LoVo (cell line): ENCODE measurements around the gene MAN2C1.
A peak's percentile ranks its signal among the peaks of the same experiment; 100 is the strongest.
"Not testable (repeated sequence)": the region's sequence is repeated elsewhere in the genome, so short reads cannot be mapped to it uniquely, and the experiment has no call there.

ENCODE experiments used
- DNase-seq: peaks from one replicate; pipeline ENCODE4 v3.0.0-alpha.2; 2016; ENCODE audit warnings: low spot score

MAN2C1 gene

DNA sequence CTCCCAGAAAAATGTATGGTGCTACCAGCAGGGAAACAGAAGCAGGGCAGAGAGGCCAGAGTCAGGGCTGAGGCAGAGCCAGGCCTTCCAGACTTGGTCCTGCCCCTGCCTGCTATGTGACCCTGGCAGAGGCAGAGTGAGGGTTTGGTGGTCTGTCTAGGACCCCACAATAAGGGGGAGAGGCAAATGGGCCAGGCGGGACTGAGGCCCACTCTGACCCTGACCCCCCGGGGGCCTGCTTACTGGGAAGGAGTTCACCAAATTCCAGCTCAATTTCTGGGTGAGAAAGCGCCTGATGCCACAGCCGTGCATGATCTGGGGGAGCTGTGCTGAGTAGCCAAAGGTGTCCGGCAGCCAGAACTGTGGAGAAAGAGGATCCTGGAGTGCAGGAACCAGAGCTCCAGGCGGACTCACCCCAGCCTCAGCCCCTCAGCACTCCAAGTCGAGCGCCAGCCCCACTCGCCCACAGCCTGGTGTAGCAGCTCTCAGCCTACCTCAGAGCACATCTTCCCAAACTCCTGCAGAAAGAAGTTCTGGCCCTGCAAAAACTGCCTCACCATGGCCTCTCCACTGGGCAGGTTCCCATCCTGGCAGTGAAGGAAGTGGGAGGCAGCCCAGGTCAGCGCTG is 6.9 kb downstream of the MAN2C1 start:
- no peak for DNase-seq

DNA sequence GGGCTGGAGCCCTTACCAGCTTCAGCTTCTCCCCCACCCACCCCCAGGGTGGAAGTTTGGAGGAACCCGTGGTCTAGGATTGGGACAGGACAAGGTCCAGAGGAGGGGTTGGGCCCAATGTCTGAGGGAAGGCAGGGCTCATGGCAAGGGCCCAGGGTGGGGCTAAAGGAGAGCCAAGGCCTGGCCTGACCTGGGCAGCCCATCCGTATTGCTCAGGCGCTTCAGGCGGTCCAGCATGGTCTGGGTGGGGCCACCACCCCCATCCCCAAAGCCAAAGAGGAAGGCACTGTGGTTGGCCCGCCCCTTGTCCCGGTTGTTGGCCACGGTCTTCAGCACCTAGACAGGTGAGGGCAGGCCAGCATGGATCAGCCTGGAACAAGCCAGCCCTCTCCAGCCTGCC is 7.6 kb downstream of the MAN2C1 start:
- no peak for DNase-seq

DNA sequence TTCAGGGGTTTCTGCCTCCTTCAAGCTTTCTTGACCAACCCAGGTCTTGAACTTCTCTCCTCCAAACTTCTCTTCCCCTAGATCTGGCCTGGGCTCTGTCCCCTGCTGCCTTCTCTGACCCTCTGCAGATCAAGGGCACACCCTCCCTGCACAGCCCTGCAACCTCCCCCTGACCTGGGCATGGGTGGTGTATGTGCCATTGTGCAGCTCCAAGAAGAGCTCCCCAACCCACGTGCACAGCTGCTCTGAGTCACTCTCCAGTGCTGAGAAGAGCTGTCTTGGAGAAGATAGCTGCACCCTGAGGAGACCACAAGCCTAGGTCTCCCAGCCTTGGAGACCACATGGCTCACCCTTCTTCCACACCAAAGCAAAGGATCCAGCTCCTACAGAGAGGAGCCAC is 8.0 kb downstream of the MAN2C1 start:
- no peak for DNase-seq

DNA sequence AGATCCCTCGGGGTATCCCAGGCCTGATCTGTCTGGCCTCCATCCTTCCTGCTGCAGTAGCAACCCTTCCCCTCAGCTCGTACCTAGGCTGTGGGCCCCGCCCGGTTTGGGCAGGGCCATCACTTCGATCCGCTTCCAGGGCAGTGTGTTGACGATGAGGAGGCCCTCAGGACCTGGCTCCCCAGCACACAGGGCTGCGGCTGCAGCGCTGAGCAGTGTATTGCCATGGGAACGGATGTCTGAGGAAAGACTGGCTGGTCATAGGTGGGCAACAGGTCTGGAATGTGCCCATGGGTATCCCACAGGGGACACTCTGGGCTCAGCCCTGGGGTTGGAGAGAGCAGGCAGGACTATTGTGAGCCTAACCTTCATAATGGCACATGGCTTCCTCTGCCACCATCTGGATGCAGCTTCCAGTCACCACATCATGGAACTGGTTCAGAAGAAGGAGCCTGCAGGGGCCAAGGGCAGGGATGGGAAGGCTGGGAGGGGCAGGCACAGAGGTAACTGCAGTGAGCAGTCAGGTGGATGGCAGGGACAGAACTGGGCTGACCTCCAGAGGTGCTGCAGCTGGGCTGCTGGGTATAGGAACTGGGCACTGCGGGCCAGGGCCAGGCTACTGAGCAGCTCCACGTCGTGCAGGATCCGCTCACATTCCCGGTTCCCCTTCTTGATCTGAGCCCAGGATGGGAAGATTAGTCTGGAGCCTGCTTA is 8.7 kb downstream of the MAN2C1 start:
- DNase-seq: no peak

DNA sequence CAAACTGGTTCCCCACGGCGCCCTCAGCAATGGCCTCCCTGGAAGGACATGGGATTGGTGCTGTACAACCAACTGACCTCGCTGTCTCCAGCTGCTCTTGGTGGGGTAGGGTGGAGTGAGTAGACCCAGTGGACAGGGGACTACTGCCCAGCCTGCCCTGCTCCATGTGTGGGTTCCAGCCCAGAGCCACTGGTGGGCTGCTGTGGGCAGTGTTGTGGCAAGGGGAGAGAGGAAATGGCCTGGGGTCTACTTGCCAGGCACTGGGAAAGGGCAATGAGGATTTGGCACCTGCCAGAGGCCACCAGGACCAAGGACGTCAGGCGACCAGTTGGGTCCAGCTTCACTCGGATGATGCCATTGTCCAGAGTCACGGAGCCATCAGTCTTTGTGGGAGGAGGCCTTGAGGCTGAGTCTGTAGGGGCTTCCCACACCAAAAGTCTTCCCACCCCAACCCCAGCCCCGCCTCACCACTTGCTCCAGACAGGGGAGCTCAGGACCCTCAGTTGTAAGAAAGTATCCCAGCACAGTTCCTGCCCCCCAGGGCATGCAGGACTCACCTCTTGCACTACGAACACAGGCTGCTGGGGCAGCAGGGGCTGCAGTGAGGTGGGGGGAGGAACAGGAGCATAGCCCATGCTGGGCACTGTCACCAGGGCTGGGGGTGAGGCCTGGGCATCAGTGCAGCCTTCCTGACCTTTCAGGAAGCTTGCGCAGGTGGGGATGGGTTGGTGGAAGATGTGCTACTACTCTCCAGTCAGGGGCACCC is 9.5 kb downstream of the MAN2C1 start:
- DNase-seq: no peak

DNA sequence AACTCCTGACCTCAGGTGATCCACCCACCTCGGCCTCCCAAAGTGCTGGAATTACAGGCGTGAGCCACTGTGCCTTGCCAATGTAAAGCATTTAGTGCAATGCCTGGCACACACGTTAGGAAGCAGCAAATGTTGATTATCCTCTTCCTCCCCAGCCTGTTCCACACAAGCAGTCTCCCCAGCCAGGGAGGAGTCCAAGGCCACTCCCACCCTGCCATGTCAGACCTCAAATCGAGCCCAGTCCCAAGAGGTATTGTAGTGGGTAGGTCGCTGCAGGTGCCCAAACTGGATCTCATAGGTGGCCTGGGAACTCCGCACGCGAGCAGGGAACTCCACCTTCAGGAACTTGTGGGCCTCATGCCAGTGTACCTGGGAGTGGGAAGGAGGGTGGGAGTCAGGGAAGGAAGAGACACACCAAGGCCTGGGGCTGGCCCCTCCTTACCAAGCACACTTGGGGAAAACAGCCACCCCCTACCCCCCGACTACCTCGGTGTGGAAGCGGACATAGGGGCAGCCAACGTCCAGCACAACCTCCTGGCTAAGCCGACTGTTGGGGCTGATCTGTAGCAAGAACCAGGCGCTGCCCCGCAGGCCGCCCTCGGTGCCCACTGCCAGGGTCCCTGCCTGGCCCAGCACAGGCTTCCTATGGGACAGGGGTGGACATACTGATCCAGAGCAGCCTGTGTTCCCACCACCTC is 10.3 kb downstream of the MAN2C1 start:
- DNase-seq: no peak

DNA sequence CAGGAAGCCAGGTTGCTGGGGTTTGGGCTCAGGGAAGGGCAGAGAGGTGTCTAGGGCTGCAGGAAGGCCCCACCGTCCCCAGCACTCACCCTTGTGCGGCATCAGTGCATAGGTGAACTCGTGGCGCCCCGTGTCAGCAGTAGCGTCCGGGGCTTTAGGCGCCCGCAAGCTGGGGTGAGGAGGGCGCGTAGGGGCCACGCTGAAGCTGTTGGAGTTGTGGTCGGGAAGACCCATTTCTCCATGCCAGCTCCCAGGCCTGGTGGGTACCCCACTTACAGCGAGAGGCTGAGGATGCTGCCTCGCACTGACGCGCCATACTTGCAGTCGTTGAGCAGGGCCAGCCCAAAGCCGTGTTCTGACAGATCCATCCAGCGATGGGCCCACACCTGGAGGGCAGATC is 11.9 kb downstream of the MAN2C1 start:
- DNase-seq: no peak

DNA sequence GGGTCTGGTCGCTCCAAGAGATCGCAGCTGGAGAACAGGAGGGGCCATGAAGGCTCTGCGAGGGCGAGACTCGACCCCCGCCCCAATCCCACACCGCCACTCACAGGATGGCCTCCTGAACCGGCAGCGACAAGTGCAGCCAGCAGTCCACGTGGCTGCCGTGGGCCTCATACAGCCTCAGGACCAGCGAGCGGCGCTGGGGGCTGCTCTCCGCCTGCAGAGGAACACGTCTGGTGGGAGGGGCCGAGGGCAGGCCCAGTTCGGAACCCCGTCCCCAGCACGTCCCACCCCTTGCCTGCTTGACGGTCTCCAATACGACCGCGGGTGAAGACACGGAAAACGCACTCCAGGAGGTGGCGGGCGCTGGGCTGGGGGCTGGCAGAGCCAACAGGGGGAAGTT is 12.4 kb downstream of the MAN2C1 start:
- DNase-seq: no peak

DNA sequence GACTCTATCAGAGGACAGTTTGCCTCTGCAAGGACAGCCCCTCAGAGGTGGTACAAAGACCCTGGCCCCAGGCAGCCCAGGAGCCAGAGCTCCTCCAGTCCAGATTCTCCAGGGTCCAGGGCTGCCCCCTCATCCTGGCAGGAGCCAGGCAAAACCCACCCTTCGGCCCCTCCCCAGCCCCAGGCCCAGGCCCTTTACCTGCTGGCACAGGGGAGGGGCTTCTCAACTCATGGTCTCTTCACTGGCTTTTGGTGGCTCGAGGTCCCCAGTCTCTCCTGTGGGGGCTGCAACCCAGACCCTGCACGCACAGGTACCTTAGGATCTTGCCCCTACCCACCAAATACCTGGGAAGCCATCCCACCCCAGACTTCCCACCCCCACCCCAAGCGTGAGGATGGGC is 13.0 kb downstream of the MAN2C1 start:
- no peak for DNase-seq

DNA sequence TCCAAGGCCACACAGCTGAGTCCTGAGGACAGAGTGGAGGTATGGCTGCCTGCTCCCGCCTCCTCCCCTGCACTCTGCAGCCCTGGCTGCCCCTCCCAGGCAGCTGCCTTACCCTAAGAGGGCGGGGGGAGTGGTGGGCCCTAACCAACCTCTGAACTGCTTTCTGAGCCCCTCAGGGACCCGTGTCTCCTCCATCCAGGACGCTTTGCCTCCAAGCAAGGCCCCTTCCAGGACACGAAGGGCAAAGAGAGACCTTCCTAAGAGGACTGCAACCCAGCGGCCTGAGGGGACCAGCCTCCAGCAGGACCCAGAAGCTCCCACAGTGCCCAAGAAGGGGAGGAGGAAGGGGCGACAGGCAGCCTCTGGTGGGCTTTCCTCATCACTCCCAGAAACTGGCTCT is 14.0 kb downstream of the MAN2C1 start:
- DNase-seq: no peak

DNA sequence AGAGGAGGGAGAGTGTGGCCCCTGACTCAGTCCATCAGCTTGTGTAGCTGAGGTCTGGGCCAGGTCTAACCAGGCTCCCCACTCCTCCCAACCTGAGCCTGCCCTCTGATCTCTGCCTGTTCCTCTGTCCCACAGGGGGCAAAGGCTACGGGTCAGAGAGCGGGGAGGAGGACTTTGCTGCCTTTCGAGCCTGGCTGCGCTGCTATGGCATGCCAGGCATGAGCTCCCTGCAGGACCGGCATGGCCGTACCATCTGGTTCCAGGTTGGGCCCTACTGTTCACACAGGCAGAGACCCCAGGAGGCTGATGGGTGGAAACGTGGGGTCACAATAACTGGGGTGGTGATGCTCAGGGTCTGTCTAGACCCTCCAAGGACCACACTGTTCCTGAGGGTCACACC is 14.8 kb downstream of the MAN2C1 start:
- DNase-seq: no peak

DNA sequence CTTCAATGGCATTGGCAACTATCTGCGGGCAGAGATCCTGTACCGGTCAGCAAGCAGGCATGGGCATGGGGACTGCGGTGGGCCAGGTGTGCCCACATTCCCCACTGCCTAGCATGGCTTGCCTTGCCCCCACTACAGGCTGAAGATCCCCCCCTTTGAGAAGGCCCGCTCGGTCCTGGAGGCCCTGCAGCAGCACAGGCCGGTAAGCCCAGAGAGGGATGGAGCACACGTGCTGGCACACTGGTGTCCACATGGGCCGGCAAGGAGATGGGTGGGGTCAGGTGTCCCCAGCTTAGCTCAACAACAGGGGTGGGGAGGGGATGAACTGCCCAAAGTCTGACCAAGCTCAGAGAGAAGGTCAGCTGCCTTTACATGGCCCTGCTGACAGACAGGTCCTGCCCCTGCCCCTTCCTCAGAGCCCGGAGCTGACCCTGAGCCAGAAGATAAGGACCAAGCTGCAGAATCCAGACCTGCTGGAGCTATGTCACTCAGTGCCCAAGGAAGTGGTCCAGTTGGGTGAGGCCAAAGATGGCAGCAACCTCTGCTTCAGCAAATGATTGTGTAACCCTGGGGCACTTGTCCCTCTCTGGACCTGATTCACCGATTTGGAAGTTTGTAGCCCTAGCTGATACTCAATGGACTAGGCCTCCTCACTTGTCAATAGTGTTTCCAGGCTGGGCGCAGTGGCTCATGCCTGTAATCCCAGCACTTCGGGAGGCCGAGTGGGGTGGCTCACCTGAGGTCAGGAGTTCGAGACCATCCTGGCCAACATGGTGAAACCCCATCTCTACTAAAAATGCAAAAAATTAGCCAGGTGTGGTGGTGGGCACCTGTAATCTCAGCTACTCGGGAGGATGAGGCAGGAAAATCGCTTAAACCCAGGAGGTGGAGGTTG is 16.0 kb downstream of the MAN2C1 start:
- DNase-seq: no peak

DNA sequence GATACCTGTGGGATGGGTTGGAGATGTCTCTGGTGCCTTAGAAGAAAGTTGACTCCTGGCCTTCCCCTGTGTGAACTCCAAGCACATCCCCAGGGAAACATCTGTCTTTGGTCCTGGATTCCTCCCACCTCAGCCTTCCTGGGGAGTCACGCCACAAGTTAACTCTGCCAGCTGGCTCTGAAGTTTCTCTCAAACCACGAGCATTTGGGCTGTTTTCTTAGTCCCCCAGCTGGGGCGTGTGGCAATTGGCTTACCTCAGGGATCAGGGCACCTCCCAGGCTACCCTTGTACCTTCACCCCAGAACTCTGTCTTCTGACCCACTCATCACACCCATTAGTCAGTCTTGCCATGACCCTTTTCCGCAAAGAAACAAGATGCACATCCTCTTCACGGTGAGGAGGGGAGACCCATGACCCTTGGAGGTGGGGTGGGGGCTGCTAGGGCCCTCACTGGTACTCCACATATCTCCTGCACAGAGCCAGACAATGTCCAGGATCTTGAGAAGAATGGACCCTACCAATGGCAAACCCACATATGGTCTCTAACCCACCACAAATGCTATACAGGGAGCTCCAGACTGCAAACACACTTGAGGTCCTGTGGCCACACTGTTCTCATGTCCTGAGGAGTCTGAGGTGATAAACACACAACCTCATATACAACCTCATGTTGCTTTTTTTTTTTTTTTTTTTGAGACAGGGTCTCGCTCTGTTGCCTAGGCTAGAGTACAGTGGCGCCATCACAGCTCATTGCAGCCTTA is 17.6 kb downstream of the MAN2C1 start:
- DNase-seq: no peak

DNA sequence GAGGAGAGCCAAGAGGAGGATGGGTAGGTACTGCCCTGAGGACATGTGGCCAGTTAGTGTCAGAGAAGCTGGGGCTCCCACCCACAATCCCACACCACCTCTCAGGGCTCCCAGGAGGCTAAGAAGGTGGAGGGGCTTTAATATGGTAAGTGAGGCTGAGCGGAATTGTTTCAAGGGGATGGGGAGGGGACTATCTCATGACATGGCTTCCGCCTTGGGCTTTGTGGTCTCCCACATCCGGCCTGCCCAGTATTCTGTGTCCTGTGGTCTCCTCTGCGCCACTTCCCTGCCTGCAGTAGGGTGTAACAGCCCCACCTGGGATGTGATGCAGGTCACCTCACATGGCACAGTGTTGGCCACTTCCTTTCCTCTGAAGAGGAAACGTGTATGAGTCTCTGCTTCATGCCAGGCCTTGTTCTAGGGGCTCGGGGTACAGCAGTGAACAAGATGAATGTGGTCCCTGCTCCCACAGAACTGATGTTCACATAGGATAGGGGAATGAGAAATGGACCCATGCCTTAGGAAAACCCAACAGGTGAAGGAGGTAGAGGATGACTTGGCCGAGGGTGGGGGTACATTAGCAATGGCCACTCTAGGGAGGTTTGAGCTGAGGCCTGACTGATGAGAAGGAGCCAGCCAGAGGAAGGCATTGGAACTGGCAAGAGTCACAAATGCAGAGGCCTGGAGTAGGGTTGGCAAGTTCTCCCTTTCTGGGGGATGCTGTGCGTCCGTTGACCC is 18.4 kb downstream of the MAN2C1 start:
- DNase-seq: no peak

DNA sequence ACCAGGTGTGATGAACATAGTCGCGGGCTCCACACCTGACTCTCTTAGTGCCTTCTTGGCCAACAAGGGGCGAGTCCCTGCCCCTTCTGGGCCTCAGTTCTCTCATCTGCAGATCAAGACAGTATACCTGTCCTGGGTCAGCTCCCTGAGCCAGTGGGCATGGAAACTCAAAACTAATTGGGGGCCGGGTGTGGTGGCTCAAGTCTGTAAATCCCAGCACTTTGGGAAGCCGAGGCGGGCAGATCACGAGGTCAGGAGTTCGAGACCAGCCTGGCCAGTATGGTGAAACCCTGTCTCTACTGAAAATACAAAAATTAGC is 19.1 kb downstream of the MAN2C1 start:
- DNase-seq: not testable (repeated sequence)

DNA sequence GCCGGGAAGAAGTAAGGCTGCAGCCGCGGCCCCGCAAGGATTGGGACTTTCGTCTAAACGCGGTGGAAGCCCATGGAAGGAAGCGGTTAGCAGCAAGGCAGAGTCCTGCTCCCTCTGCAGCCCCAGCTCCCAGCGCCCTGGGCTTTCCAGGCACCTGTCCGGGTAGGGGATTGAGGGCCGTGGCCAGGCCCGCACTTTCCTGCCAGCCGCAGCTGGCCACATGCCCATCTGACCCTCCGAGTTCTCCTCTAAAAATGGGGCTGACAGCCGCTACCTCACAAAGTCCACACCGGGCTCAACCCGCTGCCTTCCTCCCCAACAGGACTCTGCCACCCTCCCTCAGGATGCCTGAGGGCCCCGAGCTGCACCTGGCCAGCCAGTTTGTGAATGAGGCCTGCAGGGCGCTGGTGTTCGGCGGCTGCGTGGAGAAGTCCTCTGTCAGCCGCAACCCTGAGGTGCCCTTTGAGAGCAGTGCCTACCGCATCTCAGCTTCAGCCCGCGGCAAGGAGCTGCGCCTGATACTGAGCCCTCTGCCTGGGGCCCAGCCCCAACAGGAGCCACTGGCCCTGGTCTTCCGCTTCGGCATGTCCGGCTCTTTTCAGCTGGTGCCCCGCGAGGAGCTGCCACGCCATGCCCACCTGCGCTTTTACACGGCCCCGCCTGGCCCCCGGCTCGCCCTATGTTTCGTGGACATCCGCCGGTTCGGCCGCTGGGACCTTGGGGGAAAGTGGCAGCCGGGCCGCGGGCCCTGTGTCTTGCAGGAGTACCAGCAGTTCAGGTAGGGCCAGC is 19.7 kb downstream of the MAN2C1 start:
- DNase-seq: no peak

DNA sequence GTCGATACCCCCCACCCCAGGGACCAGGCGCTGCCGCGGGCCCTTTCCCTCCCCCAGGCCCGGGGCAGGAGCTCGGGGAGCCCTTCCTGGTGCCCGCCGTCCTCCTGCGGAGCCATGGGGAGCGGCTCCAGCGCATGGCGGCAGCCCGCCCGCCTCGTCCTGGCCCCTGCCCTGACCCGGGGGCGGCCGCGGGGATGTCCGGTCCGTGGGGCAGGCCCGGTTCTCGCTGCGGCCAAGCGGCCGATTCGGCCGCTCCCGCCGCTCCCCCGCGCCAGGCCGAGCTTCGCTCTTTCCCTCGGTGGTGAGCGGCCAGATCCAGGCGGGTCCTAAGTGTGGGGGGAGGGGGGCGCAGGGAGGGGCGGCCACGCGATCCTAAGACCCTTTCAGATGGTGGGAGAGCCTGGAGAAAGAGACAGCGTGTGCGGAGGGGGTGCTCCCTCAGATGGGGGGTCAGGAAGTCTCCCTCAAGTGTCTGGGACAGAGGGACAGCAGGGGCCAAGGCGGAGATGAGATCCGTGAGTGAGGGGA is 20.3 kb downstream of the MAN2C1 start:
- DNase-seq: no peak

DNA sequence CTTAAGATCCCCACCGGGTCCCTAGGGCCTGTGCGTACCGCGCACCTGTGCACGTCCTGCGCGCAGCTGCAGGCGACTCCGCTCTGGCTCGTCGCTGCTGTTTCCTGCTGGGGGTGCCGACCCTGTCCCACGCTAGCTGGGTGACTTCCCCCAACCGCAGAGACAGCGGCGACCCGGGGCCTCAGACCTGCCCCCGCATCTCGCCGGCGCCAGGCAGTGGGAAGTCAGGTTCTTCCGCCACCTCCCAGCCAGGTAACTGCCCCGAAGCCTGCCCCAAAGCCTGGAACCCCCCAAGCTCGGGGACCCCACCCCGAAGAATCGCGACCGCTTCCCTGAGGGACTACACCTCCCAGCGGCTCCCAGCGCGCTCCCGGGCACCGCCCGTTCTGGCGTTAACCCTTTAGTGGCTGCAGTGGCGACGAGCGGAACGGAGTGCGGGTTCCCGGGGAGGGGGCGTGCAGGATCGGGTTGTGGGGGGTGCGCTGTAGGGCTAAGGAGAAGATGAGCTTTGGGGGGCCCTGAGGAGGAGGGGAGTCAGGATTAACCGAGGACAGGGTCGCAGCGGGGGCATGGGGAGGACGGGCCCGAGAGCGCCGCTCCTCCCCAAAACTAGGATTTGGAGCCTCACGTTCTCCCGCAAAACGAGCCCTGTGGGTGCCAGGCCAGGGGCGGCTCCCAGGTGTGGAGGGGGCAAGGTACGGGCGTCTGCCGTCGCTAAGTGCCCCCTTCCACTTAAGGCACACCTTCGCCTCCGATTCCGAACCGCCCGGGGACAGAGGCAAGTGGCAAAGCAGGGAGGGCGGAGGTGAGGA is 21.0 kb downstream of the MAN2C1 start:
- DNase-seq: peak; percentile 61
